Ovary (tissue), 9 donors: ENCODE data around the gene GALC. TPM values are rescaled to one million over a fixed set of nuclear protein-coding genes. Genes with fewer than 3 reads are reported as not detected.

Experiments used
- DNase-seq, 5 donors: peaks; one replicate each; pipeline ENCODE4 v3.0.0-alpha.2; 2019 to 2020
- H3K27ac ChIP-seq, 2 donors: fragments of 200-600 bp; one replicate each; pipeline versions ENCODE4 v1.5.1 to v1.8.0; 2019 to 2022
- H3K27me3 ChIP-seq: fragments of 200-600 bp; one replicate; pipeline ENCODE4 v1.8.0; 2022
- H3K36me3 ChIP-seq: fragments of 200-600 bp; sonication (generic); one replicate; pipeline ENCODE4 v1.5.1; 2019
- H3K4me1 ChIP-seq: one replicate; pipeline ENCODE4 v1.8.1; 2013; ENCODE audit warnings: mild to moderate bottlenecking, moderate library complexity; ENCODE audit not compliant: insufficient read depth
- H3K4me3 ChIP-seq: fragments of 200-600 bp; sonication (generic); one replicate; pipeline ENCODE4 v1.5.1; 2017
- H3K9me3 ChIP-seq, 2 donors: fragments of 200-600 bp in 1 of 2; sonication (generic) in 1 of 2; one replicate each; pipeline versions ENCODE4 v1.5.1 to v1.8.1; 2013 to 2019; ENCODE audit warnings: mild to moderate bottlenecking in 1 of 2, moderate library complexity in 1 of 2
- EP300 ChIP-seq: sonication (generic); formaldehyde crosslinking; IDR thresholded peaks from one replicate; pipeline ENCODE4 v1.6.1; 2017; ENCODE audit warnings: antibody characterized with exemption
- POLR2A ChIP-seq: fragments of 450-650 bp; IDR thresholded peaks from one replicate; pipeline ENCODE4 v1.6.1; 2017; ENCODE audit warnings: antibody characterized with exemption, mild to moderate bottlenecking, moderate library complexity
- WGBS, 3 donors: extraction: QIAGEN DNeasy Blood & Tissue Kit in 1 of 3; methylation state at CpG; one replicate each; pipeline versions ENCODE4 v1.1.5 to v1.1.7; 2013 to 2017; 5-methylcytosine and 5-hydroxymethylcytosine counted together
- intact Hi-C, 4 donors: fragments of 100-400 bp; cut with DNase I; formaldehyde crosslinking; loops; one replicate each; pipeline versions ENCODE4 v1.11.0 to v1.15.1; 2022 to 2023
- polyA plus RNA-seq, 2 donors: library from polyadenylated mRNA; stranded (reverse); fragments of 200-250 nt in 1 of 2; fragments of 350-450 nt in 1 of 2; fragmentation: Illumina TruSeq in 1 of 2; extraction: RNeasy Lipid Tissue Mini Kit (QIAGEN cat#74804) in 1 of 2; gene quantifications; one replicate each; pipeline ENCODE4 v1.2.3, GENCODE V29; 2013 to 2014
- total RNA-seq, 7 donors: library from RNA; depleted of rRNA in 2 of 7; stranded (reverse); fragments of >200 nt in 2 of 7; fragmentation: NEBNext Ultra II Directional in 3 of 7; extraction: Animal tissue kit (Norgen Biotek cat#: 25700) in 3 of 7; gene quantifications; one replicate each; pipeline versions ENCODE4 v1.1.0 to v1.2.4, GENCODE V29; 2016 to 2023
- TF ChIP-seq, protein P1 (sequence below), 3 donors: fragments of 450-650 bp in 2 of 3; fragments of 200-600 bp in 1 of 3; IDR thresholded peaks; one replicate each; pipeline versions ENCODE4 v1.5.1 to v1.8.0; 2016 to 2022; ENCODE audit warnings: antibody characterized with exemption in 3 of 3, mild to moderate bottlenecking in 1 of 3
- donor health status: DM: no; HTN: no; CAD: no; lungs with moderate emphysema.
- donor health status: DM: no; HTN: no; CAD: no.
- donor health status: Bipolar disorder and iron deficiency.
- donor health status: DM: yes; HTN: yes; CAD: no.
- donor health status: DM: no; HTN: no; CAD: no.
- donor health status: DM: yes; HTN: yes; CAD: no.

The GALC gene
- total and polyA plus RNA-seq, 9 donors, result 12.4 to 63.4 (median 22.7) TPM

GRCh38 chr14:88010331-88010730 lies 17.3 kb upstream of the GALC start:
- H3K27ac ChIP-seq, result no peak overlapping the region
- no peaks in the 10 kb centered on the region for H3K4me1 ChIP-seq
- H3K27me3 ChIP-seq, result no peaks in the 10 kb centered on the region
- no peaks in the 10 kb centered on the region for H3K9me3 ChIP-seq
- no peak overlapping the region for H3K4me3 ChIP-seq
- intact Hi-C loops, result no loop called here
- TF ChIP-seq POLR2A (no peak), EP300 (no peak)
- TF ChIP-seq, protein P1, sequence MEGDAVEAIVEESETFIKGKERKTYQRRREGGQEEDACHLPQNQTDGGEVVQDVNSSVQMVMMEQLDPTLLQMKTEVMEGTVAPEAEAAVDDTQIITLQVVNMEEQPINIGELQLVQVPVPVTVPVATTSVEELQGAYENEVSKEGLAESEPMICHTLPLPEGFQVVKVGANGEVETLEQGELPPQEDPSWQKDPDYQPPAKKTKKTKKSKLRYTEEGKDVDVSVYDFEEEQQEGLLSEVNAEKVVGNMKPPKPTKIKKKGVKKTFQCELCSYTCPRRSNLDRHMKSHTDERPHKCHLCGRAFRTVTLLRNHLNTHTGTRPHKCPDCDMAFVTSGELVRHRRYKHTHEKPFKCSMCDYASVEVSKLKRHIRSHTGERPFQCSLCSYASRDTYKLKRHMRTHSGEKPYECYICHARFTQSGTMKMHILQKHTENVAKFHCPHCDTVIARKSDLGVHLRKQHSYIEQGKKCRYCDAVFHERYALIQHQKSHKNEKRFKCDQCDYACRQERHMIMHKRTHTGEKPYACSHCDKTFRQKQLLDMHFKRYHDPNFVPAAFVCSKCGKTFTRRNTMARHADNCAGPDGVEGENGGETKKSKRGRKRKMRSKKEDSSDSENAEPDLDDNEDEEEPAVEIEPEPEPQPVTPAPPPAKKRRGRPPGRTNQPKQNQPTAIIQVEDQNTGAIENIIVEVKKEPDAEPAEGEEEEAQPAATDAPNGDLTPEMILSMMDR (IDR thresholded peaks at IDR 0.05), result no peak
- WGBS, 3 donors, result 16 to 33% (median 19%) methylated on average over 2 of the region's 2 CpGs
- no peaks in the 10 kb centered on the region for H3K36me3 ChIP-seq
- no peak for DNase-seq

DNA sequence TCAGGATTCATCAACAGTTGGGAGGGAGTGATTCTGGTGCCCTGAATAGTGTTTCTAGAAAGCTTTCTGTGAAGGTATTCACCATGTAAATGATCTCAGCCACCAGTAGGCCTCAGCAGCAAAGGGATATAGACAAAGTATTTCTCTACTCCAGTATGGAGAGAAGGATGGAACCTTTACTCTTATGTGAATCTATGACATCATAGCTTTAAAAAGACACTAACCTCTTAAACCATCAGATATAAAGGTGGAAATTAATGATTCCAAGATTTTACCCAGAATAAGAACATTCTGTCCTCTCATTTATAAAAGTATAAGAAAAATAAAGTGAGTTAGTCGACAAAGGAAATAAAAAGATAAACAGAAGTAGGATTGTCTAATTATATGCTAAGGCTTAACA lies 16.5 kb upstream of the GALC start:
- H3K27ac ChIP-seq, result no peak overlapping the region
- H3K9me3 ChIP-seq, result no peaks in the 10 kb centered on the region
- no peaks in the 10 kb centered on the region for H3K36me3 ChIP-seq
- H3K4me1 ChIP-seq, result no peaks in the 10 kb centered on the region
- 42 to 66% (median 56%) methylated on average over 1 of the region's 1 CpG for WGBS, 3 donors
- intact Hi-C loops, result no loop called here
- H3K27me3 ChIP-seq, result no peaks in the 10 kb centered on the region
- no peak overlapping the region for H3K4me3 ChIP-seq
- no peak for DNase-seq
- no peak for TF ChIP-seq EP300

- no peak overlapping the region for H3K4me3 ChIP-seq
- intact Hi-C loops, result no loop called here
- no peaks in the 10 kb centered on the region for H3K4me1 ChIP-seq
- H3K27me3 ChIP-seq, result no peaks in the 10 kb centered on the region
- no peak for TF ChIP-seq POLR2A
- no peak for TF ChIP-seq EP300
- TF ChIP-seq, protein P1 (IDR thresholded peaks at IDR 0.05), result no peak
- no peaks in the 10 kb centered on the region for H3K9me3 ChIP-seq
- H3K27ac ChIP-seq, result no peak overlapping the region
- DNase-seq, result no peak
- 96 to 100% (median 97%) methylated on average over 2 of the region's 2 CpGs for WGBS, 3 donors
- H3K36me3 ChIP-seq, result no peaks in the 10 kb centered on the region
Measured at GRCh38 chr14:88008039-88008742, 15.2 kb upstream of the GALC start.

GRCh38 chr14:88007608-88008007 lies 14.6 kb upstream of the GALC start:
- Histone ChIP-seq H3K9me3 (no peaks in the 10 kb centered on the region), H3K36me3 (no peaks in the 10 kb centered on the region), H3K27ac (no peak overlapping the region), H3K4me1 (no peaks in the 10 kb centered on the region), H3K4me3 (no peak overlapping the region), H3K27me3 (no peaks in the 10 kb centered on the region)
- 41 to 52% (median 52%) methylated on average over 1 of the region's 1 CpG for WGBS, 3 donors
- TF ChIP-seq, protein P1 (IDR thresholded peaks at IDR 0.05), result no peak
- no peak for TF ChIP-seq EP300
- no peak for TF ChIP-seq POLR2A
- intact Hi-C loops, result no loop called here
- DNase-seq, result no peak
